Measurements from ENCODE around the gene NRXN3.

NRXN3 gene

GRCh38 chr14:78972440-78972839 is 802.3 kb downstream of the NRXN3 start:
- DNase-seq (ENCODE audit: low read depth, low spot score) = no peak
- H3K4me3 ChIP-seq (ENCODE audit: low read depth, low read length) = no peak overlapping the region
- POLR2A ChIA-PET = no interaction called here
- CTCF ChIA-PET = interaction anchor here (1.6 kb wide), 1 partner anchor 13 kb away, joined by 5 read pairs; no protein-coding TSS in a partner anchor
- TF ChIP-seq CTCF (IDR thresholded peaks at IDR 0.05; ENCODE audit: insufficient read depth, low read length, missing control alignments) = no peak

- CTCF ChIA-PET = interaction anchor here (1.3 to 1.7 kb wide), 2 partner anchors 14 to 15 kb away, joined by 4 to 9 read pairs; no protein-coding TSS in a partner anchor
- TF ChIP-seq CTCF (IDR thresholded peaks at IDR 0.05; ENCODE audit: insufficient read depth, low read length, missing control alignments) = no peak
- POLR2A ChIA-PET = no interaction called here
- DNase-seq (ENCODE audit: low read depth, low spot score) = no peak
- H3K4me3 ChIP-seq (ENCODE audit: low read depth, low read length) = no peak overlapping the region
These were observed 804.5 kb downstream of the NRXN3 start for GRCh38 chr14:78974691-78975090.

DNA sequence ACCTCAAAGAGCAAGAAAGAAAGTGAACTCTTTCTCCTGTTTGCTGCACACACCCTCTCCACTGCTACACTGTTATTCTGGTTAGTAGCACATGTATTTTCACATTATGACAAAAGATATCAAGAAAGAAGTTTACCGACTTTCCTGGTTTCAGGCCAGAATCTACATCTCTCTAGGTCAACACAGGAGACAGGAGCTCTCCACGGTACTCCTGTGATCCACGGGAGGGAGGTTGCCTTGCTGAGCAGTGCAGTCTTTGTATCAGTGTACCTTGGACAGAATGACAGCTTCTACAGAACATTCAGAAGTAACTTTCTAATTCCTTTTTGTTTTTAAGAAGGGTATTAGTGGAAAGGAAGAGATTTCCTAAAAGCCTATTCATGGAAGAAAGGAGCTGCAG is 805.6 kb downstream of the NRXN3 start:
- TF ChIP-seq CTCF (IDR thresholded peaks at IDR 0.05; ENCODE audit: insufficient read depth, low read length, missing control alignments) = no peak
- DNase-seq (ENCODE audit: low read depth, low spot score) = no peak
- CTCF ChIA-PET = interaction anchor here (1.7 kb wide), 1 partner anchor 16 kb away, joined by 9 read pairs; no protein-coding TSS in a partner anchor
- POLR2A ChIA-PET = no interaction called here
- no peak overlapping the region for H3K4me3 ChIP-seq (ENCODE audit: low read depth, low read length)

GRCh38 chr14:78978896-78979295 is 808.7 kb downstream of the NRXN3 start:
- POLR2A ChIA-PET = interaction anchor here (0.9 kb wide), 1 partner anchor 10 kb away, joined by 3 read pairs; no protein-coding TSS in a partner anchor
- no peak for TF ChIP-seq CTCF (IDR thresholded peaks at IDR 0.05; ENCODE audit: insufficient read depth, low read length, missing control alignments)
- CTCF ChIA-PET = interaction anchor here (1.3 kb wide), 1 partner anchor 10 kb away, joined by 7 read pairs; no protein-coding TSS in a partner anchor
- no peak overlapping the region for H3K4me3 ChIP-seq (ENCODE audit: low read depth, low read length)
- DNase-seq (ENCODE audit: low read depth, low spot score) = no peak

DNA sequence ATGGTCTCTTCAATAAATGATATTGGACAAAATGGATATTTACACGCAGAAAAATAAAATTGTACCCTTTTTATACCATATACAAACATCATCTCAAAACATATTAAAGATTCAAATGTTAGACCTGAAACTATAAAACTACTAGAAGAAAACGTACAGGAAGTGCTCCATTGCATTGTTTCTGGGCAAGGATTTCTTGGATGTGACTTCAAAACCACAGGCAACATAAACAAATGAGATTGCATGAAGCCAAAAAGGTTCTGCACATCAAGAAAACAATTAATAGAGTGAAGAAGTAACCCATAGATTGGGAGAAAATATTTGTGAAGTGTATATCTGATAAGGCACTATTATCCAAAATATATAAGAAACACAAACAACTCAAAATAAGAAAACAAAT is 812.4 kb downstream of the NRXN3 start:
- ChIA-PET CTCF (interaction anchor here (1.3 to 2.7 kb wide), 2 partner anchors 13 to 23 kb away, joined by 3 to 11 read pairs; no protein-coding TSS in a partner anchor), POLR2A (interaction anchor here (0.6 kb wide), 1 partner anchor 26 kb away, joined by 4 read pairs; no protein-coding TSS in a partner anchor)
- H3K4me3 ChIP-seq (ENCODE audit: low read depth, low read length) = no peak overlapping the region
- TF ChIP-seq CTCF (IDR thresholded peaks at IDR 0.05; ENCODE audit: insufficient read depth, low read length, missing control alignments) = no peak
- no peak for DNase-seq (ENCODE audit: low read depth, low spot score)

- ChIA-PET POLR2A (interaction anchor here (0.6 kb wide), 1 partner anchor 68 kb away, joined by 3 read pairs; no protein-coding TSS in a partner anchor), CTCF (interaction anchor here (1.3 to 2.7 kb wide), 2 partner anchors 14 to 23 kb away, joined by 3 to 11 read pairs; no protein-coding TSS in a partner anchor)
- no peak overlapping the region for H3K4me3 ChIP-seq (ENCODE audit: low read depth, low read length)
- no peak for DNase-seq (ENCODE audit: low read depth, low spot score)
- no peak for TF ChIP-seq CTCF (IDR thresholded peaks at IDR 0.05; ENCODE audit: insufficient read depth, low read length, missing control alignments)
These were observed 813.0 kb downstream of the NRXN3 start for GRCh38 chr14:78983126-78983525.
